ENCODE results near the gene LKAAEAR1. TPM values are rescaled to one million over a fixed set of nuclear protein-coding genes. Genes with fewer than 3 reads are reported as not detected.

The LKAAEAR1 gene
- total and polyA plus RNA-seq, 9 of the 15 experiments (the other 6 are each of a cell fraction or from before 2014, with no cell fraction given), result not detected

- TF ChIP-seq XRCC4 (IDR thresholded peaks at IDR 0.05; ENCODE audit: extremely low read depth, insufficient read depth, insufficient read length) (no peak), SP1 (CRISPR knock-in tag; IDR thresholded peaks at IDR 0.05) (0 out of 2 replicates have a peak, but pooled peaks have one; percentile 31), CXXC5 (CRISPR knock-in tag; IDR thresholded peaks at IDR 0.05) (peak; percentile 32), MEF2A (IDR thresholded peaks at IDR 0.05; ENCODE audit: control insufficient read depth, low read depth, low read length) (no peak), RAD21 (CRISPR knock-in tag; conservative IDR thresholded peaks at IDR 0.05 in 1 of 2, IDR thresholded peaks at IDR 0.05 in 1 of 2) (peak; percentile 5 to 38; a peak in 2 of 4 replicates), ZNF12 (CRISPR knock-in tag; IDR thresholded peaks at IDR 0.05) (no peak), STAT5B (CRISPR knock-in tag; IDR thresholded peaks at IDR 0.05) (no peak)
- TF ChIP-seq, protein P1, sequence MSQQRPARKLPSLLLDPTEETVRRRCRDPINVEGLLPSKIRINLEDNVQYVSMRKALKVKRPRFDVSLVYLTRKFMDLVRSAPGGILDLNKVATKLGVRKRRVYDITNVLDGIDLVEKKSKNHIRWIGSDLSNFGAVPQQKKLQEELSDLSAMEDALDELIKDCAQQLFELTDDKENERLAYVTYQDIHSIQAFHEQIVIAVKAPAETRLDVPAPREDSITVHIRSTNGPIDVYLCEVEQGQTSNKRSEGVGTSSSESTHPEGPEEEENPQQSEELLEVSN (IDR thresholded peaks at IDR 0.05; ENCODE audit: borderline replicate concordance in 1 of 2, extremely low read depth in 1 of 2, insufficient read depth in 1 of 2, insufficient read length in 1 of 2, low read depth in 1 of 2, low read length in 1 of 2, poor library complexity in 1 of 2, severe bottlenecking in 1 of 2), result peak in 1 of 2 experiments; percentile 31
- TF ChIP-seq, protein P2, sequence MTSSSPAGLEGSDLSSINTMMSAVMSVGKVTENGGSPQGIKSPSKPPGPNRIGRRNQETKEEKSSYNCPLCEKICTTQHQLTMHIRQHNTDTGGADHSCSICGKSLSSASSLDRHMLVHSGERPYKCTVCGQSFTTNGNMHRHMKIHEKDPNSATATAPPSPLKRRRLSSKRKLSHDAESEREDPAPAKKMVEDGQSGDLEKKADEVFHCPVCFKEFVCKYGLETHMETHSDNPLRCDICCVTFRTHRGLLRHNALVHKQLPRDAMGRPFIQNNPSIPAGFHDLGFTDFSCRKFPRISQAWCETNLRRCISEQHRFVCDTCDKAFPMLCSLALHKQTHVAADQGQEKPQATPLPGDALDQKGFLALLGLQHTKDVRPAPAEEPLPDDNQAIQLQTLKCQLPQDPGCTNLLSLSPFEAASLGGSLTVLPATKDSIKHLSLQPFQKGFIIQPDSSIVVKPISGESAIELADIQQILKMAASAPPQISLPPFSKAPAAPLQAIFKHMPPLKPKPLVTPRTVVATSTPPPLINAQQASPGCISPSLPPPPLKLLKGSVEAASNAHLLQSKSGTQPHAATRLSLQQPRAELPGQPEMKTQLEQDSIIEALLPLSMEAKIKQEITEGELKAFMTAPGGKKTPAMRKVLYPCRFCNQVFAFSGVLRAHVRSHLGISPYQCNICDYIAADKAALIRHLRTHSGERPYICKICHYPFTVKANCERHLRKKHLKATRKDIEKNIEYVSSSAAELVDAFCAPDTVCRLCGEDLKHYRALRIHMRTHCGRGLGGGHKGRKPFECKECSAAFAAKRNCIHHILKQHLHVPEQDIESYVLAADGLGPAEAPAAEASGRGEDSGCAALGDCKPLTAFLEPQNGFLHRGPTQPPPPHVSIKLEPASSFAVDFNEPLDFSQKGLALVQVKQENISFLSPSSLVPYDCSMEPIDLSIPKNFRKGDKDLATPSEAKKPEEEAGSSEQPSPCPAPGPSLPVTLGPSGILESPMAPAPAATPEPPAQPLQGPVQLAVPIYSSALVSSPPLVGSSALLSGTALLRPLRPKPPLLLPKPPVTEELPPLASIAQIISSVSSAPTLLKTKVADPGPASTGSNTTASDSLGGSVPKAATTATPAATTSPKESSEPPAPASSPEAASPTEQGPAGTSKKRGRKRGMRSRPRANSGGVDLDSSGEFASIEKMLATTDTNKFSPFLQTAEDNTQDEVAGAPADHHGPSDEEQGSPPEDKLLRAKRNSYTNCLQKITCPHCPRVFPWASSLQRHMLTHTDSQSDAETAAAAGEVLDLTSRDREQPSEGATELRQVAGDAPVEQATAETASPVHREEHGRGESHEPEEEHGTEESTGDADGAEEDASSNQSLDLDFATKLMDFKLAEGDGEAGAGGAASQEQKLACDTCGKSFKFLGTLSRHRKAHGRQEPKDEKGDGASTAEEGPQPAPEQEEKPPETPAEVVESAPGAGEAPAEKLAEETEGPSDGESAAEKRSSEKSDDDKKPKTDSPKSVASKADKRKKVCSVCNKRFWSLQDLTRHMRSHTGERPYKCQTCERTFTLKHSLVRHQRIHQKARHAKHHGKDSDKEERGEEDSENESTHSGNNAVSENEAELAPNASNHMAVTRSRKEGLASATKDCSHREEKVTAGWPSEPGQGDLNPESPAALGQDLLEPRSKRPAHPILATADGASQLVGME (CRISPR knock-in tag; IDR thresholded peaks at IDR 0.05), result no peak
- TF ChIP-seq, protein P3, sequence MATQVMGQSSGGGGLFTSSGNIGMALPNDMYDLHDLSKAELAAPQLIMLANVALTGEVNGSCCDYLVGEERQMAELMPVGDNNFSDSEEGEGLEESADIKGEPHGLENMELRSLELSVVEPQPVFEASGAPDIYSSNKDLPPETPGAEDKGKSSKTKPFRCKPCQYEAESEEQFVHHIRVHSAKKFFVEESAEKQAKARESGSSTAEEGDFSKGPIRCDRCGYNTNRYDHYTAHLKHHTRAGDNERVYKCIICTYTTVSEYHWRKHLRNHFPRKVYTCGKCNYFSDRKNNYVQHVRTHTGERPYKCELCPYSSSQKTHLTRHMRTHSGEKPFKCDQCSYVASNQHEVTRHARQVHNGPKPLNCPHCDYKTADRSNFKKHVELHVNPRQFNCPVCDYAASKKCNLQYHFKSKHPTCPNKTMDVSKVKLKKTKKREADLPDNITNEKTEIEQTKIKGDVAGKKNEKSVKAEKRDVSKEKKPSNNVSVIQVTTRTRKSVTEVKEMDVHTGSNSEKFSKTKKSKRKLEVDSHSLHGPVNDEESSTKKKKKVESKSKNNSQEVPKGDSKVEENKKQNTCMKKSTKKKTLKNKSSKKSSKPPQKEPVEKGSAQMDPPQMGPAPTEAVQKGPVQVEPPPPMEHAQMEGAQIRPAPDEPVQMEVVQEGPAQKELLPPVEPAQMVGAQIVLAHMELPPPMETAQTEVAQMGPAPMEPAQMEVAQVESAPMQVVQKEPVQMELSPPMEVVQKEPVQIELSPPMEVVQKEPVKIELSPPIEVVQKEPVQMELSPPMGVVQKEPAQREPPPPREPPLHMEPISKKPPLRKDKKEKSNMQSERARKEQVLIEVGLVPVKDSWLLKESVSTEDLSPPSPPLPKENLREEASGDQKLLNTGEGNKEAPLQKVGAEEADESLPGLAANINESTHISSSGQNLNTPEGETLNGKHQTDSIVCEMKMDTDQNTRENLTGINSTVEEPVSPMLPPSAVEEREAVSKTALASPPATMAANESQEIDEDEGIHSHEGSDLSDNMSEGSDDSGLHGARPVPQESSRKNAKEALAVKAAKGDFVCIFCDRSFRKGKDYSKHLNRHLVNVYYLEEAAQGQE (IDR thresholded peaks at IDR 0.05; ENCODE audit: borderline replicate concordance), result 0 out of 2 replicates have a peak, but pooled peaks have one; percentile 5
- TF ChIP-seq, protein P3 (CRISPR knock-in tag; IDR thresholded peaks at IDR 0.05; ENCODE audit: low read depth), result no peak
Measured at GRCh38 chr20:64050261-64051032, 33.8 kb downstream of the LKAAEAR1 start (continued).

All from K562 (cell line).